NCI-H526 treated with DMSO at 0.1 percent for 48 hours (cell line): ENCODE data around the gene SCN1A.
"Not testable (repeated sequence)": the region's sequence is repeated elsewhere in the genome, so short reads cannot be mapped to it uniquely, and the experiment has no call there.

Experiments
- DNase-seq: peaks from one replicate; lab custom pipeline; 2025; lab: John Stamatoyannopoulos, UW

The SCN1A gene

GRCh38 chr2:166127217-166128155 lies at the start of gene SCN1A:
TSS of gene SCN1A (minus strand) at chr2:166128020. CDS start at chr2:166073621, 54,399 bp downstream.
- peak; percentile 68 for DNase-seq

GRCh38 chr2:166173263-166173662 lies 45.4 kb upstream of the SCN1A start:
- no peak for DNase-seq

GRCh38 chr2:166171216-166171615 lies 43.4 kb upstream of the SCN1A start:
- DNase-seq: no peak

GRCh38 chr2:166170356-166170755 lies 42.5 kb upstream of the SCN1A start:
- no peak for DNase-seq

- DNase-seq: no peak
These were observed 39.6 kb upstream of the SCN1A start for GRCh38 chr2:166167449-166167848.

- no peak for DNase-seq
These were observed 36.0 kb upstream of the SCN1A start for GRCh38 chr2:166163775-166164174.

- no peak for DNase-seq
These were observed 30.7 kb upstream of the SCN1A start for GRCh38 chr2:166158546-166158945.

- DNase-seq: no peak
These were observed 29.8 kb upstream of the SCN1A start for GRCh38 chr2:166157578-166157977.

GRCh38 chr2:166156985-166157490 lies 29.2 kb upstream of the SCN1A start:
- no peak for DNase-seq

- DNase-seq: no peak
These were observed 27.8 kb upstream of the SCN1A start for GRCh38 chr2:166155589-166155988.

- no peak for DNase-seq
These were observed 27.0 kb upstream of the SCN1A start for GRCh38 chr2:166154685-166155338.

- DNase-seq: no peak
These were observed 24.2 kb upstream of the SCN1A start for GRCh38 chr2:166152064-166152463.

- DNase-seq: no peak
These were observed 20.9 kb upstream of the SCN1A start for GRCh38 chr2:166148500-166149400.

GRCh38 chr2:166147883-166148282 lies 20.1 kb upstream of the SCN1A start:
- DNase-seq: no peak

- no peak for DNase-seq
These were observed 16.3 kb upstream of the SCN1A start for GRCh38 chr2:166144071-166144470.

GRCh38 chr2:166140932-166141331 lies 13.1 kb upstream of the SCN1A start:
- DNase-seq: no peak

GRCh38 chr2:166140475-166140874 lies 12.7 kb upstream of the SCN1A start:
- no peak for DNase-seq

GRCh38 chr2:166139479-166139878 lies 11.7 kb upstream of the SCN1A start:
- DNase-seq: not testable (repeated sequence)

GRCh38 chr2:166138667-166139066 lies 10.8 kb upstream of the SCN1A start:
- no peak for DNase-seq

GRCh38 chr2:166138144-166138543 lies 10.3 kb upstream of the SCN1A start:
- no peak for DNase-seq

GRCh38 chr2:166137331-166137730 lies 9.5 kb upstream of the SCN1A start:
- no peak for DNase-seq

- peak; percentile 21 for DNase-seq
These were observed 8.0 kb upstream of the SCN1A start for GRCh38 chr2:166135849-166136258.
